Activated CD4-positive, alpha-beta memory T cell treated with anti-CD3 and anti-CD28 coated beads for 36 hours (primary cell): ENCODE measurements around the gene NXN. TPM values are rescaled to one million over a fixed set of nuclear protein-coding genes. Genes with fewer than 3 reads are reported as not detected.
"Not testable (repeated sequence)": the region's sequence is repeated elsewhere in the genome, so short reads cannot be mapped to it uniquely, and the experiment has no call there.

ENCODE experiments used
- CTCF ChIA-PET: fragments of 350-600 bp; sonication (Branson Sonifier 250); formaldehyde crosslinking; loops from one replicate; lab custom pipeline; 2021; ENCODE audit warnings: antibody characterized with exemption, inconsistent platforms; lab: Charles Lee
- POLR2A ChIA-PET: fragments of 350-600 bp; sonication (Branson Sonifier 250); formaldehyde crosslinking; loops from one replicate; lab custom pipeline; 2021; ENCODE audit warnings: antibody characterized with exemption; lab: Charles Lee
- DNase-seq: peaks from one replicate; pipeline ENCODE4 v3.0.0-alpha.2; 2020
- H3K27ac Mint-ChIP-seq: one replicate; pipeline ENCODE4 v1.8.0; 2021; ENCODE audit warnings: mixed read lengths
- H3K27me3 Mint-ChIP-seq: one replicate; pipeline ENCODE4 v1.8.0; 2021; ENCODE audit warnings: mixed read lengths
- H3K36me3 Mint-ChIP-seq: one replicate; pipeline ENCODE4 v1.8.0; 2021; ENCODE audit warnings: mixed read lengths
- H3K4me1 Mint-ChIP-seq: one replicate; pipeline ENCODE4 v1.8.0; 2021; ENCODE audit warnings: low read depth, mixed read lengths
- H3K4me3 Mint-ChIP-seq: one replicate; pipeline ENCODE4 v1.8.0; 2021; ENCODE audit warnings: mild to moderate bottlenecking, mixed read lengths
- H3K9me3 Mint-ChIP-seq: one replicate; pipeline ENCODE4 v1.8.0; 2021; ENCODE audit warnings: mixed read lengths
- intact Hi-C: fragments of 100-400 bp; cut with micrococcal nuclease; formaldehyde crosslinking; loops from one replicate; pipeline ENCODE4 v1.15.1; 2023
- total RNA-seq, 2 experiments: library from RNA; stranded (reverse); gene quantifications; one replicate each; pipeline ENCODE4 v1.2.3, GENCODE V29; 2021

NXN gene
- total RNA-seq, 2 experiments from 2014 or later: 0.31 to 0.33 TPM

DNA sequence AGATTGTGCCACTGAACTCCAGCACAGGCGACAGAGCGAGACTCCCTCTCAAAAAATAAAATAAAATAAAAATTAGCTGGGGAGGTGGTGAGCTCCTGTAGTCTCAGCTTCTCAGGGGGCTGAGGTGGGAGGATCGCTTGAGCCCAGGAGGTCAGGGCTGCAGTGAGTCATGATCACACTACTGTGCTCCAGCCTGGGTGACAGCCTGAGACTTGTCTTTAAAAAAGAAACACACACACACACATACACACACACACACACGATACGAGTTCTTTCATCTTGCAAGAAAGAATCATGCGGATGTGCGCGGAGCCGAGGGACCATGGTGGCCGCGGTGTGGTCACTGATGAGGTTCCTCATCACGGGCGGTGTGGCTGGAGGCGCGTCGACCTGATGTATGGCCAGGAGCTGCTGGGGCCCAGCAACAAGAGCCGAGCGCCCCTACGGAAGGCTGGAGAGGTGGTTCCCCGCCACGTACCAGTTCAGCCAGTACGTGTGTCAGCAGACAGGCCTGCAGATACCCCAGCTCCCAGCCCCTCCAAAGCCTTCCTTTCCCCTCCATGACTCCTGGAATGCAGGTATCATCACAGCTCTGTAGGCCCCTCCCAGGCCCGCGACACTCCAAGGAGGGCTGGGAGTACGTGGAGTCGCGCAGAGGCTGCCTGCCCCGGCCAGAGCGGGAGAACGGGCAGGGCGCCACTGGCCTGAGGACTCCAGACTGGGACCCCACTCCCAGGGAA, 20.7 kb downstream of the NXN start:
- Mint-ChIP-seq H3K9me3 (no peaks in the 10 kb centered on the region), H3K36me3 (no peaks in the 10 kb centered on the region), H3K27me3 (peaks cover 20% of the 10 kb centered on the region), H3K27ac (no peak overlapping the region), H3K4me1 (no peaks in the 10 kb centered on the region), H3K4me3 (no peak overlapping the region)
- no peak for DNase-seq
- ChIA-PET CTCF (no interaction called here), POLR2A (no interaction called here)
- intact Hi-C loops: no loop called here

DNA sequence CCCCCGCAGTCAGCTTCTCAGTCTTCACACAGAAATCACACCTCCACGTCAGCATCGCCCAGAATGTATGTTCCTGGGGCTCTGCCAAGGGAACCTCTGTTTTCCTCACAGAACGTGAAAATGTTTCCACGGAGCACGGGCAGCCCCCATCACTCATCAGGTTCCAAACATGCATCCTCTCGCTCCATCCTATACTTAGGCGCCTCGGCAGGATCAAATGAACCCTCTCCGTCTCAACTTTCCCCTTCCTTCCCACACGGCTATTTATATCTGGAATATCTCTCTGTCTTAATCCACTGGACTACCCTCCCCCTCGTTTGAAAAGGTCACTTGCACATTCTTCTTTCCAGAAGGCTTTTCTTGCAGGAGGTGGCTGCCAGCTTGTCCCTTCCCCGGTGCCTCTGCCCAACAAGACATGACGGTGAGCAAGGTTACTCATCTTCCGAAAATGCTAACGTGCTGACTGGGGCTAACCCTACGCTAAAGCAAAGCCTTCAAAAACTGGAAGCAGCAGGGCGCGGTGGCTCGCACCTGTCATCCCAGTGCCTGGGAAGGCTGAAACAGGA, 21.6 kb downstream of the NXN start:
- Mint-ChIP-seq H3K27ac (no peak overlapping the region), H3K4me3 (no peak overlapping the region), H3K9me3 (no peaks in the 10 kb centered on the region), H3K4me1 (no peaks in the 10 kb centered on the region), H3K27me3 (peaks cover 20% of the 10 kb centered on the region), H3K36me3 (no peaks in the 10 kb centered on the region)
- no peak for DNase-seq
- CTCF ChIA-PET: no interaction called here
- intact Hi-C loops: no loop called here
- POLR2A ChIA-PET: no interaction called here

DNA sequence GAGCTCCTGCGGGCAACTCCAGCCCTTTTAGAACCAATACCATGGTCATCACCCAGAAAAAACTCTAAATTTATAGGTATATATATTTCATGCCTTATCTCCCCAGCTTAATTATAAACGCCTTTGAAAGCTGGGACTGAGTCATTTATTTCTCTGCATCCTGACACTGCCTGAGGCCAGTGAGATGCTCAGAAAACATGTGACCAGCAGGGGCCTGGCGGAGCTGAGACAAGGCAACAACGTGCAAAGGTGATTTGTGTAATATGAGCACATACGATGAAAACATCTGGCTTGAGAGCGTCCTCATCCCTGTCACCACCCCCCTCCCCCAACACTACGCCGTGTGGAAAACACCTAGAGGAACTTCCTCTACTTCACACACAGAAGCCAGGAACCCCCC, 22.7 kb downstream of the NXN start:
- ChIA-PET POLR2A (no interaction called here), CTCF (no interaction called here)
- intact Hi-C loops: no loop called here
- H3K27ac Mint-ChIP-seq: no peak overlapping the region
- peaks cover 20% of the 10 kb centered on the region for H3K27me3 Mint-ChIP-seq
- H3K9me3 Mint-ChIP-seq: no peaks in the 10 kb centered on the region
- H3K36me3 Mint-ChIP-seq: no peaks in the 10 kb centered on the region
- DNase-seq: no peak
- H3K4me3 Mint-ChIP-seq: no peak overlapping the region
- no peaks in the 10 kb centered on the region for H3K4me1 Mint-ChIP-seq

DNA sequence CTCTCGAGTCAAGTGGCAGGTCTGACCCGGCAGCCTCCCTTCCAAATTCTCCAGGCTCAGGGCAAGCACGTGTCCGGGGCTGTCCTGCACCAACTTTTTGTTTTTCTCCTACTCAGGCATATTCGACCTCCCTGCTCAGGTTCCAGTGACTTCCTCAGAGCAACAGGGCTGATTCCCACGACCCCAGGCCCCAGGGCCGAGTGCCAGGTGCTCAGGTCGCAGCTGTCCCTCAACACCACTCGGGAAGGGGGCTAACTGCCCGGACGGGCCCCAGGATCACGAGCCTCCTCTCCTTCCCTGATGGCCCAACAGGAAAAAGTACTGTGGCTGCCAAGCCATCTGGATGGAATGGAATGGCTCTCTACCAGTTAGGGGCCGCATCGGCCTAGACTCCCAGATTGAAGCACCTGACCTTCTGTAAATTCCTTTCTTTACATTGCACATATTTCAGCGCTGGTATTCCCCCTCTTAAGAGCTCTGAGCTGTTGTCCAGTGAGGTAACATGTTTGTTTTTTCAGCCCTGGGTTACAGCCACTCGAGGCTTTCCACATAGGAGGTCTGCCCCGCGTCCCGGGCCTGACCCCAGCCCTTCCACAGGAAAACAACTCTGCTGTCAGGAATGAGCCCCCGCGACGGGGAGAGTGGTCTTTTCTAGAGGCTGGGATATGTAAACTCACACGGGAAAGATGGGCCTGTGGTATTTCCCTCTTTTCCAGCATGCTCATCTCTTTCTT, 25.0 kb downstream of the NXN start:
- POLR2A ChIA-PET: no interaction called here
- Mint-ChIP-seq H3K27me3 (peaks cover 22% of the 10 kb centered on the region), H3K9me3 (no peaks in the 10 kb centered on the region), H3K36me3 (no peaks in the 10 kb centered on the region), H3K27ac (no peak overlapping the region), H3K4me1 (no peaks in the 10 kb centered on the region), H3K4me3 (no peak overlapping the region)
- intact Hi-C loops: no loop called here
- CTCF ChIA-PET: no interaction called here
- no peak for DNase-seq

DNA sequence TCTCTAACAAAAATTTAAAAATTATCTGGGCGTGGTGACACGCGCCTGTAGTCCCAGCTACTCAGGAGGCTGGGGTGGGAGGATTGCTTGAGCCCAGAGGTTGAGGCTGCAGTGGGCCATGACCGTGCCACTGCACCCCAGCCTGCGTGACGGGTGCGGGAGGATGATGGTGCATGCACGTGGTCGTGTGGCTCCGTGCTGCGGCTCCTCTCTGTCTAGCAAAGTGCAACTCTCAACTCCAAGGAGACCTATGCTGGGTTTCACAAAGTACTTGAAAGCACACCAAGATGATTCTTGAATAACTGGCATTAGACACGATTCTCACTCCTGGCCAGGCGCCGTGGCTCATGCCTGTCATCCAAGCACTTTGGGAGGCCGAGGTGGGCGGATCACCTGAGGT, 25.8 kb downstream of the NXN start:
- no peaks in the 10 kb centered on the region for H3K9me3 Mint-ChIP-seq
- POLR2A ChIA-PET: no interaction called here
- CTCF ChIA-PET: no interaction called here

DNA sequence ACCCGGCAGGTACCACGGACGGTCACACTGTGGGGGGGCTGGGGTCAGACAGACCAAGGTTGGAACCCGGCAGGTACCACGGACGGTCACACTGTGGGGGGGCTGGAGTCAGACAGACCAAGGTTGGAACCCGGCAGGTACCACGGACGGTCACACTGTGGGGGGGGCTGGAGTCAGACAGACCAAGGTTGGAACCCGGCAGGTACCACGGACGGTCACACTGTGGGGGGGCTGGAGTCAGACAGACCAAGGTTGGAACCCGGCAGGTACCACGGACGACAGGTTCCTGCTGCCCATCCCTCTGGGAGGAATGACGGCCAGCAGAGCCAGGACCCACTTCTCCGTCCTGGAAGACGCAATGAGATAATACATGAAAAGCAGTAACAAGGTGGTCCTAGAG, 27.0 kb downstream of the NXN start:
- H3K4me1 Mint-ChIP-seq, H3K36me3 Mint-ChIP-seq, H3K4me3 Mint-ChIP-seq, DNase-seq, intact Hi-C loops, POLR2A ChIA-PET, H3K9me3 Mint-ChIP-seq, H3K27ac Mint-ChIP-seq, CTCF ChIA-PET: not testable (repeated sequence)
- peaks cover 16% of the 10 kb centered on the region for H3K27me3 Mint-ChIP-seq

More for the DNA sequence above, 25.8 kb downstream of the NXN start:
- no peak for DNase-seq
- Mint-ChIP-seq H3K27me3 (peaks cover 22% of the 10 kb centered on the region), H3K36me3 (no peaks in the 10 kb centered on the region), H3K27ac (no peak overlapping the region), H3K4me1 (no peaks in the 10 kb centered on the region), H3K4me3 (no peak overlapping the region)
- intact Hi-C loops: no loop called here

DNA sequence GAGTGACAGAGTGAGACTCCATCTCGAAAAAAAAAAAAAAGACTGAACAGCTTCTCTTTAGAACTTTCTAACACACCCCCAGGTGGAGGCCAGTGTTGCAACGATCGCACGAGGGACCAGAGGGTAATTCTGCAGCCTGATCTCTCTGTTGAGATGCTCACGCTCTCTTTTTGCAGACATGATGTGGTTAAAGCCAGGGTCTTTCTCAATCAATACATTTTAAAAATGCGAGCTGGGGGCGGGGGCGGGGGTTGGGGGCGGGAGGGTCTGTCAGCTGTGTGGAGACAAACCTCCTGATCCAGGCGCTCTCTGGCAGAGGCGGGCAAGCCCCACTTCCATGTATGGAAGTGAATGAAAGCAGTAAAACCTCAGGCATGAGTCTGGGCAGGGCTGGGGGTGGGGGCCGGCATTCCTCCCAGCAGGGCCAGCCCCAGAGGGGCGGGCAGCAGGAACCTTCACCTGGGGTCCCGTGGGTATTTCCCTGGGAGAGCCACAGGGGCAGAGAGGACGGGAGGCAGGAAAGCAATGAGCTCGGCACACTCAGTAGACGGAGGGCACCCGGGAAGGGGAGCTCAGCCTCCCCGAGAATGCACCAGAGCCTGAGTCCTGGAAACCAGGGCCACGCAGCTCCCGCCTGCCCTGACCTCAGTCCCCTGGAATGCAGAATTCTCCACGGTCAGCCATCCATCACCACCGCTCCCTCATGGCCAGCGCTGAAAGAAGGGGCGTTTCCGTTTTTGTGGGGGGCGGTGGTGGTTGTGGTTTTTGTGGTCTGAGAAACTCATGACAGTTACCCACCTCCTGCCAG, 28.0 kb downstream of the NXN start:
- Mint-ChIP-seq H3K27ac (no peak overlapping the region), H3K27me3 (peaks cover 15% of the 10 kb centered on the region), H3K4me1 (no peaks in the 10 kb centered on the region), H3K9me3 (no peaks in the 10 kb centered on the region), H3K36me3 (no peaks in the 10 kb centered on the region), H3K4me3 (no peak overlapping the region)
- intact Hi-C loops: no loop called here
- CTCF ChIA-PET: no interaction called here
- no peak for DNase-seq
- POLR2A ChIA-PET: no interaction called here

DNA sequence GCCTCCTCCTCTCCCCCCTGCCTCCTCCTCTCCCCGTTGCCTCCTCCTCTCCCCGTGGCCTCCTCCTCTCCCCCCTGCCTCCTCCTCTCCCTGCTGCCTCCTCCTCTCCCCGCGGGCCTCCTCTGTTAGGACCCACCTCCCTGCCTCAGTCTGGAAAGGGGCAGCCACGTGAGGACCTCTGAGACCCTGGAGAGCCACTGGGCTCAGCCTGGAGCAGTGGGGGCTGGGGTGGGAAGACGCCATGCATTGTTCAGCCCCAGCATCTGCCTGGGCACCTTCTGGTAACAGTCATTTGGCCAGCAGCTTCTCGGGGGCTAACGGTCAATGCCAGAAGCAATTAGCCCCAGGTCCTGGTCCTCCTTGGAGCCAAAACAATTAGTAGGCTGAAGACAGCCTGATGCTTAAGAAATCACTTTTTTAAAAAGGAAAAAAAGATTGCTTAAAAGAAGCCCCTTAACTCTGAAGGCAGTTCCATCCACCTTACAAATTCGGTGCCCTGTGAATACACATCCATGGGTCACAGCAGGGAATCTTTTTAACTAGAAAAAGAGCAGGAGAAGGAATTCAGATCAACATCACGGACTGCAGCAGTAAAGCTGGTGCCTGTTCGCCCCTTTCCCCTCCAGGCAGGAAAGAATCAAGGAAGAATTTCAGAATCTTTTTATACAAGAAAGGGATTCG, 29.8 kb downstream of the NXN start:
- Mint-ChIP-seq H3K36me3 (no peaks in the 10 kb centered on the region), H3K27ac (no peak overlapping the region), H3K27me3 (peaks cover 15% of the 10 kb centered on the region), H3K4me1 (no peaks in the 10 kb centered on the region), H3K9me3 (no peaks in the 10 kb centered on the region), H3K4me3 (no peak overlapping the region)
- DNase-seq: no peak
- intact Hi-C loops: no loop called here
- CTCF ChIA-PET: interaction anchor here (0.6 kb wide), 1 partner anchor 31 kb away, joined by 3 read pairs; no protein-coding TSS in a partner anchor
- POLR2A ChIA-PET: no interaction called here

DNA sequence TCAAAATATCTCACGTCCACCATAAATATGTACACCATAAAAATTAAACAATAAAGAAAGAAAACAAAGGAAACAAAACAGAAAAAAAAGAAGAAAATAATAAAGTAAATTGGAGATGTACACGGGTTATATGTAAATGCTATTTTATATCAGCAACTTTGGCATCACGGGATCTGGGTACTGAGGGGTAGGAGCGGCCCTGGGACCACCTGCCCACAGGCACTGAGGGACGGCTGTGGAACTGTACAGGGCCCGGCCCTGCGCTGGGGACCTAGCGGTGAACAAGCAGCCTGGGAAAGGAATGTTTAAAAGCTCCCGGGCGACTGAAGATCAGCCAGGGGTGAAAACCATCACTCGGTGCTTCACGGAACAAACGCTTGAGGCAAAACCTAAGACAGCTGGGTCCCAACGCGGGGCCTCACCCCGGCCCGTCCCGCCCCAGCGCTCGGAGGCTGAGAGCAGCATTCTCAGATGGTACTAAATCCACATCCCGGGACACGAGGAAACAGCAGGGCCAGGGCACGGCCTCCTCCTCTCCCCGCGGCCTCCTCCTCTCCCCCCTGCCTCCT, 31.2 kb downstream of the NXN start:
- Mint-ChIP-seq H3K4me1 (no peaks in the 10 kb centered on the region), H3K9me3 (no peaks in the 10 kb centered on the region), H3K27ac (no peak overlapping the region), H3K4me3 (no peak overlapping the region), H3K36me3 (no peaks in the 10 kb centered on the region), H3K27me3 (peaks cover 12% of the 10 kb centered on the region)
- intact Hi-C loops: no loop called here
- POLR2A ChIA-PET: no interaction called here
- DNase-seq: no peak
- CTCF ChIA-PET: no interaction called here

DNA sequence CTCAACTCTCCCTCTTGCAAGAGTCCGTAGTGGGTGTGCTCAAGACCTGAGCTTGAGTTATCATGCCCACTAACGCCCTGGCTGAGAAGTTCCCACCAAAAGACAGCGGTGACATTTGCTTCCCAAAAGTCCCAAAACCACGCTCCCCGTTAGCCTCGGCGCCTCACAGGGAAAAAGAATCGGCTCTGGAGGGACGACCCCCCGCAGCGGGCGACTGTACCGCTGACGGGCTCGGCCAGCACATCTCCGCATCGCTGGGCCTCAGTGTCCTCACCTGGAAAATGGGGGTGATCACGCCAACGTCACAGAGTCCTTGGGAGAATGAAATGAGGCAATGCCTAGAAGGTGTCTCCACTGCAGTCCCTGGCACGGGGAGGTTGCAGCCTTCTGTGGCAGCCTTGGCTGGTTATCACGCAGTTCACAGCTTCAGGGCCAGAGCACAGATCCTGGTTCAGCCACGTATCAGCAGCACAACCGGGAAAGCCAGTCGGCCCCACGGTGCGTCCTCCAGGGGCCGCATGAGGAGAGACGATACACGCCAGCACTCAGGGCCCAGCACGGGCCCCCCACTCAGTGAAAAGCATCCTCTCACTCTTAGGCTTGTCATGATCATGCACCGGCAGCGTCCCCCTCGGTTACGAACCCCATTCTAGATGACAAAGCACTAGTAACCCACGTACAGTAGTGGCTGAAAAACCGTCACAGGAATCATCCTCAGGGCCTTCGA, 32.9 kb downstream of the NXN start:
- intact Hi-C loops: no loop called here
- ChIA-PET POLR2A (no interaction called here), CTCF (no interaction called here)
- H3K4me3 Mint-ChIP-seq: no peak overlapping the region
- no peaks in the 10 kb centered on the region for H3K36me3 Mint-ChIP-seq
- DNase-seq: no peak
- H3K9me3 Mint-ChIP-seq: no peaks in the 10 kb centered on the region
- no peaks in the 10 kb centered on the region for H3K4me1 Mint-ChIP-seq
- peaks cover 9% of the 10 kb centered on the region for H3K27me3 Mint-ChIP-seq
- no peak overlapping the region for H3K27ac Mint-ChIP-seq

DNA sequence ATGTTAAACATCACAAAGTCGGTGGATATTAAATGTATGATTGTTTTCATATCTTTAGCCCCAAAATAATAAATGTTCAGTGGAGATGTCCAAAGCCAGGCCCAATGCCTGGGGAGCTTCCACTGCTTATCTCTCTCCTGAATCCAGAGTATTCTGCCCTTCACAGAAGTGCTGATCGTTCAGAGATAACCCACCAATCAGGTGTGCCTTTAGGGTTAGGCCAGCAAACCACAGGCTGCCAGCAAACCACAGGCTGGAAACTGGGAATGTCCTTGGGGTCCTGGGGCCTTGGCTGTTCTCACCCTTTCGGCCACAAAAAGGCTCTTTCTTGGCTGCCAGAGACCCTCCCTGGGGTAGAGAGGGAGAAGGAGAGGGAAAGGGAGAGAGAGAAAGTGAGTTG, 33.9 kb downstream of the NXN start:
- Mint-ChIP-seq H3K4me3 (no peak overlapping the region), H3K36me3 (no peaks in the 10 kb centered on the region), H3K27ac (no peak overlapping the region), H3K27me3 (peaks cover 7% of the 10 kb centered on the region), H3K9me3 (no peaks in the 10 kb centered on the region), H3K4me1 (no peaks in the 10 kb centered on the region)
- CTCF ChIA-PET: no interaction called here
- POLR2A ChIA-PET: interaction anchor here (0.6 kb wide), 1 partner anchor 1093 kb away, joined by 3 read pairs; no protein-coding TSS in a partner anchor
- intact Hi-C loops: no loop called here
- DNase-seq: no peak
